H1 (cell line): ENCODE measurements around the gene CCSER2. TPM values are rescaled to one million over a fixed set of nuclear protein-coding genes. Genes with fewer than 3 reads are reported as not detected.

Experiments used
- CTCF ChIA-PET: fragments of 300-600 bp; sonication (Branson Sonifier 250); formaldehyde crosslinking; loops from one replicate; lab custom pipeline; 2021; ENCODE audit not compliant: partially characterized antibody; lab: Charles Lee
- POLR2A ChIA-PET: fragments of 300-600 bp; sonication (Branson Sonifier 250); formaldehyde crosslinking; loops from one replicate; lab custom pipeline; 2021; ENCODE audit warnings: inconsistent platforms; ENCODE audit not compliant: partially characterized antibody; lab: Charles Lee
- DNase-seq, 2 experiments: peaks; one replicate each; pipeline versions ENCODE4 v3.0.0 to v3.0.0-alpha.2; 2010 to 2022; ENCODE audit warnings: low spot score in 2 of 2, low read depth in 1 of 2, mixed read lengths in 1 of 2
- FAIRE-seq: peaks from 2 replicates; lab custom pipeline; 2011; peaks lifted over from hg19 to GRCh38; lab: Jason Lieb, UNC
- H2AFZ ChIP-seq: 2 replicates; pipeline ENCODE4 v1.8.1; 2012; ENCODE audit warnings: low read length, inconsistent platforms
- H2AK5ac ChIP-seq: 2 replicates; pipeline ENCODE4 v1.6.1; 2013; ENCODE audit warnings: low read depth, low read length
- H2BK120ac ChIP-seq: replicated peaks from 2 replicates; pipeline ENCODE3; 2013; ENCODE audit warnings: low read depth, low read length, inconsistent platforms
- H2BK12ac ChIP-seq: 2 replicates; pipeline ENCODE4 v1.6.1; 2013; ENCODE audit warnings: low read depth, low read length
- H2BK15ac ChIP-seq: 2 replicates; pipeline ENCODE4 v1.6.1; 2013; ENCODE audit warnings: low read length
- H2BK20ac ChIP-seq: 2 replicates; pipeline ENCODE4 v1.6.1; 2013; ENCODE audit warnings: low read length
- H2BK5ac ChIP-seq: 2 replicates; pipeline ENCODE4 v1.6.1; 2013; ENCODE audit warnings: low read depth, low read length
- H3K14ac ChIP-seq: 2 replicates; pipeline ENCODE4 v1.6.1; 2013; ENCODE audit warnings: inconsistent platforms; ENCODE audit not compliant: insufficient read length
- H3K18ac ChIP-seq: 2 replicates; pipeline ENCODE4 v1.6.1; 2013; ENCODE audit warnings: low read length; ENCODE audit errors: extremely low read depth
- H3K23ac ChIP-seq: 2 replicates; pipeline ENCODE4 v1.6.1; 2013; ENCODE audit warnings: inconsistent platforms; ENCODE audit not compliant: insufficient read length
- H3K23me2 ChIP-seq: 2 replicates; pipeline ENCODE4 v1.6.1; 2013; ENCODE audit warnings: low read depth, low read length
- H3K27ac ChIP-seq: 2 replicates; pipeline ENCODE4 v1.6.1; 2011; ENCODE audit warnings: low read depth, low read length, inconsistent platforms
- H3K27me3 ChIP-seq, 4 experiments: replicated peaks in 1 of 4; 1 replicate in 1 of 4; 2 replicates in 3 of 4; pipeline versions ENCODE4 v1.6.1 to v1.8.1; 2011 to 2013; ENCODE audit warnings: low read length in 3 of 4, mild to moderate bottlenecking in 3 of 4, inconsistent platforms in 2 of 4, mixed read lengths in 2 of 4, moderate library complexity in 1 of 4; ENCODE audit not compliant: control insufficient read depth in 3 of 4, insufficient read depth in 3 of 4; ENCODE audit errors: extremely low read depth in 1 of 4
- H3K36me3 ChIP-seq, 4 experiments: 2 replicates each; pipeline versions ENCODE4 v1.6.1 to v1.8.1; 2011 to 2013; ENCODE audit warnings: mild to moderate bottlenecking in 4 of 4, low read length in 3 of 4, moderate library complexity in 2 of 4, control low read depth in 1 of 4, inconsistent platforms in 1 of 4; ENCODE audit not compliant: insufficient read depth in 4 of 4, control insufficient read depth in 2 of 4
- H3K4ac ChIP-seq: replicated peaks from 2 replicates; pipeline ENCODE3; 2013; ENCODE audit warnings: low read length, low read depth, mixed read lengths, inconsistent platforms; ENCODE audit not compliant: insufficient read length
- H3K4me1 ChIP-seq, 4 experiments: replicated peaks in 1 of 4; 1 replicate in 1 of 4; 2 replicates in 3 of 4; pipeline versions ENCODE4 v1.6.1 to v1.8.1; 2011 to 2013; ENCODE audit warnings: low read length in 3 of 4, inconsistent platforms in 2 of 4, mixed read lengths in 1 of 4; ENCODE audit not compliant: insufficient read depth in 4 of 4, control insufficient read depth in 3 of 4
- H3K4me2 ChIP-seq, 2 experiments: 2 replicates each; pipeline versions ENCODE4 v1.6.1 to v1.8.1; 2011 to 2013; ENCODE audit warnings: low read depth in 2 of 2, low read length in 2 of 2, control low read depth in 1 of 2, inconsistent platforms in 1 of 2, mild to moderate bottlenecking in 1 of 2; ENCODE audit not compliant: insufficient read depth in 1 of 2
- H3K4me3 ChIP-seq, 4 experiments: fragments of 200-600, 300-600 bp in 1 of 4; sonication (generic), shearing (Covaris generic), sonication (Bioruptor Twin) in 1 of 4; 2 replicates each; pipeline versions ENCODE4 v1.5.1 to v1.8.1; 2011 to 2016; ENCODE audit warnings: low read length in 4 of 4, low read depth in 3 of 4, control low read depth in 2 of 4, inconsistent platforms in 2 of 4, mild to moderate bottlenecking in 2 of 4, mixed read lengths in 1 of 4, moderate library complexity in 1 of 4; ENCODE audit not compliant: insufficient read depth in 2 of 4; ENCODE audit errors: extremely low read depth in 1 of 4
- H3K56ac ChIP-seq: replicated peaks from 2 replicates; pipeline ENCODE3; 2013; ENCODE audit warnings: low read depth, mild to moderate bottlenecking, mixed read lengths, low read length, inconsistent platforms; ENCODE audit not compliant: insufficient read length
- H3K79me1 ChIP-seq: 2 replicates; pipeline ENCODE4 v1.6.1; 2013; ENCODE audit warnings: low read depth, low read length, control low read depth
- H3K79me2 ChIP-seq, 2 experiments: 2 replicates each; pipeline versions ENCODE4 v1.6.1 to v1.8.1; 2012 to 2013; ENCODE audit warnings: low read length in 2 of 2, mild to moderate bottlenecking in 2 of 2, inconsistent platforms in 1 of 2; ENCODE audit not compliant: insufficient read depth in 2 of 2, control insufficient read depth in 1 of 2
- H3K9ac ChIP-seq, 4 experiments: replicated peaks in 1 of 4; 1 replicate in 1 of 4; 2 replicates in 3 of 4; pipeline versions ENCODE4 v1.6.1 to v1.8.1; 2011 to 2013; ENCODE audit warnings: low read depth in 3 of 4, low read length in 3 of 4, control low read depth in 2 of 4, mild to moderate bottlenecking in 2 of 4, moderate library complexity in 2 of 4, inconsistent platforms in 1 of 4; ENCODE audit errors: extremely low read depth in 1 of 4
- H3K9me3 ChIP-seq, 2 experiments: 2 replicates each; pipeline versions ENCODE4 v1.6.1 to v1.8.1; 2012 to 2013; ENCODE audit warnings: mild to moderate bottlenecking in 2 of 2, moderate library complexity in 2 of 2, control low read depth in 1 of 2, inconsistent platforms in 1 of 2, low read depth in 1 of 2, low read length in 1 of 2, mixed read lengths in 1 of 2; ENCODE audit not compliant: insufficient read depth in 2 of 2
- H4K20me1 ChIP-seq, 2 experiments: replicated peaks in 1 of 2; 2 replicates each; pipeline versions ENCODE3 to v1.8.1; 2011 to 2013; ENCODE audit warnings: inconsistent platforms in 2 of 2, low read length in 2 of 2, mild to moderate bottlenecking in 1 of 2; ENCODE audit not compliant: insufficient read depth in 2 of 2, control insufficient read depth in 1 of 2
- H4K5ac ChIP-seq: 2 replicates; pipeline ENCODE4 v1.6.1; 2013; ENCODE audit warnings: low read length, low read depth, mixed read lengths, inconsistent platforms; ENCODE audit not compliant: insufficient read length
- H4K8ac ChIP-seq: 2 replicates; pipeline ENCODE4 v1.8.0; 2013; ENCODE audit warnings: mild to moderate bottlenecking, moderate library complexity, low read length, inconsistent platforms; ENCODE audit not compliant: insufficient read depth; ENCODE audit errors: extremely low read depth
- H4K91ac ChIP-seq: replicated peaks from 2 replicates; pipeline ENCODE3; 2013; ENCODE audit warnings: low read length, mixed read lengths, inconsistent platforms; ENCODE audit not compliant: insufficient read length
- GABPA ChIP-seq: IDR thresholded peaks from 2 replicates; pipeline ENCODE4 v1.6.1; 2011; ENCODE audit warnings: mild to moderate bottlenecking, low read length, moderate library complexity, borderline replicate concordance; ENCODE audit not compliant: insufficient read depth
- WGBS, 2 experiments: shearing (Covaris generic) in 1 of 2; methylation state at CpG; one replicate each; pipeline versions ENCODE4 v1.1.6 to v1.1.7; 2013 to 2015; ENCODE audit warnings: low lambda C conversion rate in 2 of 2, mixed read lengths in 2 of 2, inconsistent platforms in 1 of 2, low coverage in 1 of 2, missing lambda C conversion rate in 1 of 2; ENCODE audit not compliant: insufficient replicate concordance in 2 of 2, insufficient coverage in 1 of 2, insufficient read length in 1 of 2; ENCODE audit errors: extremely low coverage in 1 of 2, missing lambda C conversion rate in 1 of 2; 5-methylcytosine and 5-hydroxymethylcytosine counted together
- polyA plus RNA-seq, 7 experiments: library from polyadenylated mRNA; depleted of rRNA in 3 of 7; stranded (reverse) in 5 of 7; unstranded in 2 of 7; fragments of >200 nt in 5 of 7; fragments of 200-250 nt in 2 of 7; gene quantifications; 1 replicate in 5 of 7; 2 replicates in 1 of 7; 4 replicates in 1 of 7; pipeline versions ENCODE4 v1.2.1 to v1.2.3, GENCODE V29; 2011 to 2013; ENCODE audit warnings: missing spikeins in 2 of 7, mixed read lengths in 2 of 7
- total RNA-seq: library from RNA; stranded (reverse); fragmentation: NEBNext Ultra II Directional; extraction: Animal tissue kit (Norgen Biotek cat#: 25700); gene quantifications from 2 replicates; pipeline ENCODE4 v1.2.1, GENCODE V29; 2021

CCSER2 gene
- total and polyA plus RNA-seq, 2 of the 8 experiments (the other 6 are each of a cell fraction or from before 2014, with no cell fraction given): 6.9 to 30.5 TPM

DNA sequence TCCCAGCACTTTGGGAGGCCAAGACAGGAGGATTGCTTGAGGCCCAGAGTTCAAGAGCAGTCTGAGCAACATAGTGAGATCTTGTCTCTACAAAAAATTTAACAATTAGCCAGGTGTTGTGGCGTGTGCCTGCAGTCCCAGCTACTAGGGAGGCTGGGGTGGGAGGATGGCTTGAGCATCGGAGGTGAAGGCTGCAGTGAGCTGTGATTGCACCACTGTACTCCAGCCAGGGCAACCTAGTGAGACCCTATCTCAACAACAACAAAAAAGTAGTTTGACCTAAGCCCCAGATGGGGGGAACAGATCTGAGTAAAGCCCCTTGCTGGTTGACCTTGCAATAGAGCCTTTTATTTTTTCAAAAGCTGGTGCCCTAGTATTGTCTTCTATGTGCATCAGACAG, 15.6 kb upstream of the CCSER2 start:
- no peak overlapping the region for H3K23ac ChIP-seq
- no peaks in the 10 kb centered on the region for H3K79me2 ChIP-seq
- no peak overlapping the region for H3K4me3 ChIP-seq
- no peak overlapping the region for H4K91ac ChIP-seq
- TF ChIP-seq GABPA: no peak
- H2BK12ac ChIP-seq: no peak overlapping the region
- no peak overlapping the region for H4K5ac ChIP-seq
- no peak overlapping the region for H2AFZ ChIP-seq
- H2BK5ac ChIP-seq: no peak overlapping the region
- H3K14ac ChIP-seq: no peak overlapping the region
- H3K4me2 ChIP-seq: no peak overlapping the region
- no peaks in the 10 kb centered on the region for H3K27me3 ChIP-seq
- no peak overlapping the region for H3K27ac ChIP-seq
- no peak overlapping the region for H3K4ac ChIP-seq
- FAIRE-seq (no peak), DNase-seq (no peak)
- H3K4me1 ChIP-seq: peaks cover 0 to 5% (median 3%) of the 10 kb centered on the region in 4 experiments; a peak in 3 of 7 replicates
- H3K9me3 ChIP-seq: no peaks in the 10 kb centered on the region
- H3K23me2 ChIP-seq: no peaks in the 10 kb centered on the region
- ChIA-PET POLR2A (interaction anchor here (1.3 kb wide), 1 partner anchor 15 kb away, joined by 4 read pairs; the partner anchor contains the start of gene CCSER2), CTCF (interaction anchor here (0.7 to 2.2 kb wide), 6 partner anchors 13 to 225 kb away, joined by 3 to 6 read pairs (median 4); no protein-coding TSS in a partner anchor)
- H4K8ac ChIP-seq: no peak overlapping the region
- no peaks in the 10 kb centered on the region for H3K79me1 ChIP-seq
- WGBS, 2 experiments: 96% methylated on average over 2 of the region's 2 CpGs; no CpG with 5 or more reads in 1 of the 2 experiments
- no peak overlapping the region for H3K56ac ChIP-seq
- no peak overlapping the region for H2BK20ac ChIP-seq
- H4K20me1 ChIP-seq: no peaks in the 10 kb centered on the region
- no peak overlapping the region for H2BK15ac ChIP-seq
- no peak overlapping the region for H3K18ac ChIP-seq
- H2BK120ac ChIP-seq: no peak overlapping the region
- no peaks in the 10 kb centered on the region for H3K36me3 ChIP-seq
- no peak overlapping the region for H2AK5ac ChIP-seq
- H3K9ac ChIP-seq: no peak overlapping the region
